ENCODE results near the gene RAMP3.

RAMP3 gene

DNA sequence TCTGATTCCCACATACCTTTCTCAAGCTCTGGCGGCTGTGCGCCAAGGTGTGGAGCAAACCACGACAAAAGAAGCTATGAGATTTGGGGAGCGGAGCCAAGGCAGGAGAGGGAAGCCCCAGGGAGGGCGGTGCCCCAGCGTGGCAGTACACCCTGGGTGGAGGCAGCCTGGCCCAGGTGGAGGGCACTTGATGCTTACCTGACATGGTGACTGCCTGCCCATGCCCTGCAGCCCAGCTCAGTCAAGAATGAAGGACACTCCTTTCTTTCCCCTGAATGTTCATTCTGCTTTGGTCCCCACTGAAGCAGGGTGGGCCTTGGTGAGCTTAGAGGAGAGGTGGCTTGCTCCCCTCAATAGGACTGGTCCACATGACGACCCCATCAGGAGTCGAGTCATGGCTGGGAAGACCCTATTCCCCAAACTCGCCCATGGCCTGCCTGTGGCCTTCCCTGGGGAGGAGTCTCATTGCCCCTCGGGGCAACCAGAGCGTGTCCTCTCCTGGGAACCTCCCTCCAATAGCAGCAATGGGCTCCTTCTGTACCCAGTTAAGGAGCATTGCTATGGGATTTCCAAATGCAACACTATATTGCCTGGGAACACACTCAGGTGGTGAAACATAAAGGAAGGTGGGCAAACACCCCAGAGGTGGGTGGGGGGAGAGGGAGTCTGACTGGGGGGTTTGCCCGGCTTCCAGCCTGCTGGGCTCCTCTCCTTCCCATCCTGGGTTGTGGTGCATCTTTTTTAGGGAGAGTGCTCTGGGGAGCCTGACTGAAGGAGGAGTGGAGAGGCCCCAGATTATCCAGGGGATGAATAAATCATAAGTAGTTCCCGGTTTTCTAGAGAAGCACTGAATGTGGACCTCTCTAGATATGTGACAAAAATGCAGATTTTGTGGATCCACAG is 22.7 kb downstream of the RAMP3 start:
- DNase-seq (ENCODE audit: low spot score), result no peak

DNA sequence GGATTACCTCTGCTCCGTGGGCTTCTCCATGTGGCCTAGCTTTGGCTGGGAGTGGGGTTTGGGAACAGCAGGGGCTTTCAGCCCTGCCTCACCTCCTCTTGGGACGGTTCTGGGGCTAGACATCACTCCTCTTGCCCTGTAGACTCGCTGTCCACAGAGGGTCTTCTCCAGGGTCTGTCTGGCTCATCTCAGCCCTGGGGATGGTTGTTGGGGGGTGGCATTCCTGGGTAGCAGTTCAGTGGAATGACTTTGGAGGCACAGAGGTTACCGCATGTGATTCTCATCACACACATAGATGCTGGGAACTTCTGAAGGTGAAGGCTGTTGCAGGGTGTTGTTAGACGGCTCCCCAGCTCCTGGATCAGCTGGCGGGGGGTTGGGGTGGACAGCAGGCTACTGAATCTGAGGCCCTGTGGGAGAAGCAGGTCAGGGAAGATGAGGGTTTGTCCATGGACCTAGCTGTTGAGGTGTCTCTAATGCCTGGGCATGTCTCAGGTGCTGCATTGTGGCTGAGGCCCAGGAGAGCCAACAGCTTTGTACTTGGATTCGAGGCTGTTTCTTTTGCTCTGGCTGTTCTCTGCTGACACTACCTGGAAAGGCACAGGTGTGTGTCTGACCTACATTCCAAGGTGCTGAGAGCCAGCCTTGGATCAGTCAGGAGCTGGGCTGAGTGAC is 23.8 kb downstream of the RAMP3 start:
- no peak for DNase-seq (ENCODE audit: low spot score)

- DNase-seq (ENCODE audit: low spot score), result no peak
These were observed 24.6 kb downstream of the RAMP3 start for GRCh38 chr7:45181991-45182855.

DNA sequence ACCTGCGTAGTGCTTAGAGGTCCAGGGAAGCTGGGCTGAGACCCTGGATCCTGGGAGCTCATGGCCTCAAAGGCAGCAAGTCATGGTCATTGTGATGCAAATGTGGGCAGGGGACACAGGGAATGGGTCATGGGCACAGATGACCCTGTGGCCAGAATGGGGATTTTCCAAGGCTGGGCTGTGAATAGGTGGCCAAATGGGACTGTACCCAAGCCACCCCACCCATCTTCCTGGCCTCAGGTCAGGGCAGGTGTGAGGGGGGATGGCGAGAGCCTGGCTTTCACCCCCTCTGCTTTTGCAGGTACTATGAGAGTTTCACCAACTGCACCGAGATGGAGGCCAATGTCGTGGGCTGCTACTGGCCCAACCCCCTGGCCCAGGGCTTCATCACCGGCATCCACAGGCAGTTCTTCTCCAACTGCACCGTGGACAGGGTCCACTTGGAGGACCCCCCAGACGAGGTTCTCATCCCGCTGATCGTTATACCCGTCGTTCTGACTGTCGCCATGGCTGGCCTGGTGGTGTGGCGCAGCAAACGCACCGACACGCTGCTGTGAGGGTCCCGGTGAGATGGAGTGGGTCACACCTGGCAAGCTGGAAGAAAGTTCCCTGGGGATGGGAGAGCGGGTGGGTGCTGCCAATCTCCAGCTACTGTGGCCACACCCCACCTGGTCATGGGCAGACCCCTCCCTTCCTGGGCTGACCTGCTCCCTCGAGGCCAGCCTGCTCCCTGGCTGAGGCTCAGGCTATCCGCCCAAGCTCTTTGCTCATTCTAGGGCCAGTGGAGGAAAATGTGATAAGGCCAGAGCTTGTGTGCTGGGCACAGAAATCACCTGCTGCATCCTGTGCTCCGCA is 25.5 kb downstream of the RAMP3 start:
- DNase-seq (ENCODE audit: low spot score), result no peak

DNA sequence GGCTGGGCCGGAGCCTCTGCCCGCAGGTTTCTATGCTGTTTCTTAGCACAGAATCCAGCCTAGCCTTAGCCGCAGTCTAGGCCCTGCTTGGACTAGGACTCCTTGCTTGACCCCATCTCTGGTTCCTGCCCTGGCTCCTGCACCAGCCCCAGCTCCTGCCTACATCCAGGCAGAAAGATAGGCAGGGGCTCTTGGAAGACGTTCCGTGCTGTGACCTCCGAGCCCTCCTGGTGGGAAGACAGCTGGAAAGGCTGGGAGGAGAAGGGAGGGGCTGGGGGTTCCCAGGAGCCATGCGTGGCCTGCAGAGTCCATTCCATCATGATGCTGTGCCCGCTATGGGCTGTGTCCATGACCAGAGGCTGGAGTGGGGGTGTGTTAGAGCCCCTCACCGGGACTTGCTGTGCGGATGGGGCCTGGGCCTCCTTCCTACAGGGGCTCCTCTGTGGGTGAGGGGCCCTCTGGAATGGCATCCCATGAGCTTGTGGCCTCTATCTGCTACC is 26.2 kb downstream of the RAMP3 start:
- peak; percentile 4 for DNase-seq (ENCODE audit: low spot score)

DNA sequence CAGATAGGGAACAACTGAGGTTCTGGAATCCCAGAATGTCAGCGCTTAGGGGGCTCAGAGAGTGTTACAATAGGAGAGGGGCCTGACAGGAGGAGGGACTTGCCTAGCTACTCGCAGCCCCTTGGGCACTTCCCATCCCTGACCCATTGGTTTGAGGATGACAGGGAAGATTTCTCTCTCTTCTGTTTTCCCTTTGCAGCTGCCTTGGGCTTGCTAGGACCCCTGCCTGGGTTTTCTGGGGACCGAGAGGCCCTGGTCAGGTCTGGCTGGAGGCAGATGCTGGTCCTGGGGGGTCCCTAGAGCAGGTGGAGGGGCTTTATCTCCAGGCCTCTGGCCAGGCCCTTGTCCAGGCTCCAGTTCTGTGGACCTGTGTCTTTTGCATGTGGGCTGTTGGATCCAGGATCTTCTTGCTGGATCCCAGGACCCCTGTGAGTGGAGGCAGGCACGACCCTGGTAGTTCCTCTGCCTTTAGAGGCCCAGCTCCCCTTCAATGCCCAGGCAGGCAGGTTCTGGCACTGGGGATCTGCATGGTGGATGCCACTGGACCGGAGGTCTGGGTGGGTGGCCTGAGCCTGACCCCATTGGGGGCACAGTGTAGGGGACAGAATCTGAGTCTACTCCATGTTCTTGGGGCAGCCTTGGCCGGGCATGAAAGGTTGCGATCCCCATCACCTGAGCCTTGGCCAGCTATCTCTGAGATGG is 26.9 kb downstream of the RAMP3 start:
- peak; percentile 5 for DNase-seq (ENCODE audit: low spot score)

DNA sequence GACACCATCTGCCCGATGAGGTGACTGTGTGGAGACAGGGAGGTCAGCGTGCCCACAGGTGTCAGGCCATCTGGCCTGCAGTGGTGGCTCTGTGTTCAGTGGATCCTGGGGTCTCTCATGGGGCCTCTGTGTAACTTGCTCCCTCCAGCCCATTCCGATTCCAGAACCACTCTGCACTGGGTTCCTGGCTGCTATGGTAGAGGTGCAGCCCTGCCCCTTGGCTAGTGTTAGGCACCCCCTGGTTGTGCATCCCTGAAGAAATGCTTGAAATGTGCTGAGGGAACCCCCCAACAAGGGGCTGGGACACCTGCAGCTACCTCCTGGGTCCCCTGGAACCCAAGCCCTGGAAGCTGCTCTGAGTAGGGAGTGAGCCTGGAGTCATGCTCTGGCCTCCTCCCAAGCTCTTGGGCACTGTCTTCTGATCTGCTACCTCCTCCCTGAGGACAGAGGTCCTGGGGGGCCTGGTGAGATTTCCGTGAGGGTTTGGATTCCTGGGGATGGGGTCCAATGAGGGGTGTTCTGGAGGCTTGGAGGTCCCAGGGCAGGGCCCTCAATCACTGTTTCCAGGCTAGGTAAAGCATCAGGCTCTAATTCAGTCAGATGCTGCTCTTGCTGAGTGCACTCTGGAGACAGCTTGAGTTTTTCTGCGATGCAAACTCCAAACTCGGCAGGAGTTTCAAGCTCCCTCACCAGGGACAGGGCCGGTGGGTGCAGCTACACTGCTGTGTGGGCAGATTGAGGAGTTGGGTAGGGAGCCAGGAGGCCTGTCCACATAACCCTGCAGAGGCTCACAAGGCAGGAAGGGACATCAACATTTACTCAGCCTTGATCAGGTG is 27.7 kb downstream of the RAMP3 start:
- peak; percentile 5 for DNase-seq (ENCODE audit: low spot score)

- DNase-seq (ENCODE audit: low spot score), result no peak
These were observed 28.3 kb downstream of the RAMP3 start for GRCh38 chr7:45185864-45186250.

- DNase-seq (ENCODE audit: low spot score), result no peak
These were observed 28.7 kb downstream of the RAMP3 start for GRCh38 chr7:45186261-45186813.

DNA sequence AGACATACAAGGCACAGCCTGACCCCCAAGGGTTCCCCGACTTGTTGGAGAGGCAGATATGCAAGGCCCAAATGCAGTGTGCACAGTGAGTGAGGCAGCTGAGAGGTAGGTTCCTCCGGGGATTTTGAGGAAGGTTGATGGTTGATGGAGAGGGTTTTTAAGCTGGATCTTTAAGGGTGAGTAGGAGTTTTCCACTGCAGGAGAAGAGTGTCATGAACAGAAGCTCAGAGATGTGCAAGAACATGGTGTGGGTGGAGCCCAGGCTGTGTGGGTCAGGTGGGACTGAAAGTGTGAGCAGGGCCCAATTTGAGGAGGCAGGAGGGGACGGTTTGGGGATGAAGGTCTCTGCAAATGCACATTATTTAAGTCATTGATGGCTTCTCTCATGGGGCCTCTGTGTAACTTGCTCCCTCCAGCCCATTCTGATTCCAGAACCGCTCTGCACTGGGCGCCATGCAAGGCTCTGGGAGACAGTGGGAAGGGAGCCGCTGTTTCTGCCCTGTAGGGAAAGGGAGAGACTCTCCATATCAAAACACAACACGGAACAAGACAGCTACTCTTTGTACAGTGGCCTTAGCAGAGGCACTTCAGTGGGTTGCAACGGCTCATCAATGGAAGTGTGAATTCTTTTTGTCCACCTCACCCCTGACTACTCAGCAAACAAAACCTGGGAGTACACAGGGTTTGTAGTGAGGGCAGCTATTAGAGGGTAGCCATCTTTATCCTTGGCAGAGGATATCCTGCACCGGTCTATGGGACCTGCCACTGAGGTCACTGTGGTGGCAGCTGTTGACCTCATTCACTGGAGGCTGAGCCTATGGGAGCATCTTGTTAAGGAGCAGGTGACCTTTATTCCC is 29.7 kb downstream of the RAMP3 start:
- DNase-seq (ENCODE audit: low spot score), result no peak

GRCh38 chr7:45187946-45188411 is 30.4 kb downstream of the RAMP3 start:
- no peak for DNase-seq (ENCODE audit: low spot score)

GRCh38 chr7:45188736-45189135 is 31.1 kb downstream of the RAMP3 start:
- no peak for DNase-seq (ENCODE audit: low spot score)

GRCh38 chr7:45189151-45189970 is 31.8 kb downstream of the RAMP3 start:
- no peak for DNase-seq (ENCODE audit: low spot score)

DNA sequence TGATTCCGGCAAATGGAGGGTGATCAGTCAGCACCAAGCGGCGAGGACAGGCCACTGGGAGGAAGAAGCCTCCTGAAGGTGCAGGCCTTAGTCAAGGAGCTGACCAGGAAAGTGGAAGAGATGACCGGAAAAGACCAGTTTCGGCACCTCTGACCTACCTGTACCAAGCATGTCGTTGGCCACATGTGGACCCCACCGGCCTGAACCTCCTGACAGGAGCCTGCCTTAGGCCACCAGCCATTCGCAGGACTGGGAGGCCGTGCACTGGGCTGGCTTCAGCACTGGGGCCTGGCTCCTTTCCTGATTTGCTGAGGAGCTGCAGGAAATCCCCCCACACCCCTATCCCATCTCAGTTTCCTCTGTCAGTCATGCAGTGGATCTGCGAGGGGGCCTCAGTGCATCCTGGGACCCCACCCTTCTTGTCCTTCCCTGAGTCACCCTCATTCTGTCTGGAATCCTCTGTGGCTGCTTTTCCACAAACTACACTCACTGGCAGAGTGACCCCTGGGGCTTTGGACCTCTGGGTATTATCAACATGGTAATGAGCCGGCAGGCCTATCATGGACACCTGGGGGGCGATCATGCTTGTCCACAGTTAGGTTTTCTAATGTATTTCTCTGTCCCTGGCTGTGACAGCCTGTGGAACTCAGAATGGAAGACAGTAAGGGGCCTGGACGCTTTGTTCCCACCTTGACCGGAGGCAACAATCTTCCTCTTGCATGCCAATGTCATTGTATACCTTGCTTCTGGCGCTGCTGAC is 33.0 kb downstream of the RAMP3 start:
- no peak for DNase-seq (ENCODE audit: low spot score)

GRCh38 chr7:45191396-45191795 is 33.8 kb downstream of the RAMP3 start:
- DNase-seq (ENCODE audit: low spot score), result no peak

DNA sequence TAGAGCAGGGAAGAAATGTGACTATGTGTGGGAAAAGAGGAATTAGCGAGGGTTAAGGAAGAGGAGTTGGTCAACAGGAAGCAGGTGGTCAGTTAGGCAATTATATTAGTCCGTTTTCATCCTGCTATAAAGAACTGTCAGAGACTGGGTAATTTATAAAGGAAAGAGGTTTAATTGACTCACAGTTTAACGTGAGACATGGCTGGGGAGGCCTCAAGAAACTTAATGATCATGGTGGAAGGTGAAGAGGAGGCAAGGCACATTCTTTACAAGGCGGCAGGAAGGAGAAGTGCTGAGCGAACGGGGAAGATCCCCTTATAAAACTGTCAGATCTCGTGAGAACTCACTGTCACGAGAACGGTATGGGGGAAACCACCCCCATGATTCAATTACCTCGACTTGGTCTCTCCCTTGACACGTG is 35.0 kb downstream of the RAMP3 start:
- no peak for DNase-seq (ENCODE audit: low spot score)

GRCh38 chr7:45193828-45194227 is 36.2 kb downstream of the RAMP3 start:
- no peak for DNase-seq (ENCODE audit: low spot score)

Data from GM03348 (cell line).